GM12891 (cell line): ENCODE results near the gene FOXG1.
A peak's percentile ranks its signal among the peaks of the same experiment; 100 is the strongest.

Experiments used
- DNase-seq: peaks from one replicate; pipeline ENCODE4 v3.0.0; 2011; ENCODE audit warnings: low spot score; ENCODE audit not compliant: insufficient read length
- FAIRE-seq: peaks from 2 replicates; lab custom pipeline; 2011; peaks lifted over from hg19 to GRCh38; lab: Jason Lieb, UNC
- PAX5 ChIP-seq: IDR thresholded peaks from 2 replicates; pipeline ENCODE4 v1.6.1; 2011; ENCODE audit warnings: low read length, moderate library complexity, mild to moderate bottlenecking; ENCODE audit not compliant: insufficient read depth, severe bottlenecking
- POLR2A ChIP-seq: IDR thresholded peaks from 2 replicates; pipeline ENCODE4 v1.6.1; 2011; ENCODE audit warnings: low read depth, low read length, control low read depth
- POLR2AphosphoS5 ChIP-seq: IDR thresholded peaks from 2 replicates; pipeline ENCODE4 v1.6.1; 2011; ENCODE audit warnings: low read depth, low read length, control low read depth
- POU2F2 ChIP-seq: IDR thresholded peaks from 2 replicates; pipeline ENCODE4 v1.6.1; 2011; ENCODE audit warnings: low read depth, mild to moderate bottlenecking, control low read depth, low read length, moderate library complexity
- SPI1 ChIP-seq: IDR thresholded peaks from 2 replicates; pipeline ENCODE4 v1.6.1; 2011; ENCODE audit warnings: low read depth, low read length, control low read depth
- TAF1 ChIP-seq: IDR thresholded peaks from 2 replicates; pipeline ENCODE4 v1.6.1; 2011; ENCODE audit warnings: low read depth, low read length, control low read depth

The FOXG1 gene

DNA sequence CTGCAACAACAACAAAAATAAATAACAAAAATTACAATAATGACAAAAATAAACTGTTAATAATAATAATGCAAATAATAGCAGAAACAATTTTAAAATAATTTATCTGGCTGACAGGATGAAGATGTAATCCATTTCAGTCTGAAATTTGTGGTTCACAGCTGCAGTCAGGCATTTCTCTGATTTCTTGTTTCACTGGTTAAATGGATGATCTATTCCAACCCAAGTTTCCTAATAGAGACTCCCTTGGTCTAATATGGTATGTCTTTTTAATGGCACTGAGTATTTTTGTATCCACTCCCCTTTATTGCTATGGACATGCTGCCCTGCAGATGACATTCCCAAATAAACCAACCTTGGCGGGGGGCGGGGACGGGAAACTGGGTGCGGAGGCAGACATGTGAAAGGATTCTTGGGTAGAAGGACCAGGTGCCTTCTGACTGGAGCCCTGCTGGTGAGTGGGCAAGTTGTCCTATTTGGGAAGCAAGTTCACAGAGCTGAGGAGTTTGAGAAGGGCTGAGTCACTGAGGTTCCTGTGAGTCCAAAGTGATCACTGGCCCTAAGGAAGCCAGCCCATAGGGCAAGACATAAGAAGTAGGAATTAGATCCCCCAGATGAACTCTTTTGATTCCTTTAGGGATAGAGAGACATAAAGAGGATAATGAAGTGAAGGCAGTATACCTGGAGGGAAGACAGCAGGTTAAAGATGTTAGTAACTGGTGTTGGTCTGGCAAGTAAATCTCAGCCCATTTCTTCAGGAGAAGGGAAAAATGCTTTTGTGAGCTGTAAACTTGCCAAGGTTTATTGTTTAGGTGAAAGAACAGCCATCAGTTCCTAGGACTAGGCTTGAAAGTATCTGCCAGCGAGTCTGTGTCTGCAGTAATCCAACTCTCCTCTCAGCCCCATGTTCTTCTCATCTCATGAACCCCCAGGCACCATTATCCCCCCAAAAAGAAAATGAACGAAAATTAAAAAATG is 14.5 kb downstream of the FOXG1 start:
- no peak for TF ChIP-seq POU2F2
- no peak for TF ChIP-seq PAX5
- no peak for TF ChIP-seq TAF1
- no peak for TF ChIP-seq POLR2AphosphoS5
- TF ChIP-seq POLR2A, result no peak
- no peak for TF ChIP-seq SPI1
- FAIRE-seq (peak; percentile 64), DNase-seq (no peak)

DNA sequence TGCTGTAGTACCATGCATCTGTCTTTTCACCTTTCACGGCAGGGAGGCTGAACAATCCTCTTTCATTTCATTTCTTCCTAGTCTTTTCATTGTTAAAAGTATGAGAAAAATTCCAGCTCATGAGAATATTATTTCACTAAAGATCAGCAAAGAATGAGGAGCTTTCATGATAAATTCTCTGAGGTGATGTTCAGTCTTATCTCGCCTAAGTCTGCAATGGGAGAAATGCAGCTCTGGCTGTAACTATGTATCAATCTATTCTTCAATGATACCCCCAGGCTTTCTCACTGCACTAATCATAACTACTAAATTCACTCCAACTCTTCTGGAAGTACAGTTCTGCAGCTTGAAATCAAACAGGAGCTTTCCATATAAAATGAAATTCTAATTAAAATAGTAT is 15.7 kb downstream of the FOXG1 start:
- DNase-seq (no peak), FAIRE-seq (no peak)
- TF ChIP-seq TAF1 (no peak), POLR2AphosphoS5 (no peak), POLR2A (no peak), SPI1 (no peak)

DNA sequence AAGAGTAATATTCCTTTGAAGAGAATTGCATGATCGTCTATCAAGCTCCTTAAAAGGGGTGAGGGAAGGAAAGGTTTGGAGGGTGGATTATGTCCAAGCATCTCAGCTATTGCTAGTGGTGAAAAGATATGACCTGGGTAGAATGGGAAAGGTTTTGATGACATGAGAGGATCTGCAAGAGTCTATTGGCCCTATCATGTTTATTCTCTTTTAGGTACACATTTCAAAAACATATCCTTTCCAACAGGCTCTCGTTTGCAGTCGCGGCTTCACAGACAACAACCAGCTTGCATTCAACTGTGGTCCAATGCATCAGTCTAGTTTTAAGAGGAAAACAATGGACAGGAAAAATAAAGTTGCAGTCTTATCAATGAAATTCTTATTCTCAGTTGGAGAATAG is 17.1 kb downstream of the FOXG1 start:
- FAIRE-seq (no peak), DNase-seq (no peak)
- no peak for TF ChIP-seq POU2F2
- no peak for TF ChIP-seq SPI1
- no peak for TF ChIP-seq PAX5
- TF ChIP-seq POLR2A, result no peak
- TF ChIP-seq TAF1, result no peak
- no peak for TF ChIP-seq POLR2AphosphoS5

DNA sequence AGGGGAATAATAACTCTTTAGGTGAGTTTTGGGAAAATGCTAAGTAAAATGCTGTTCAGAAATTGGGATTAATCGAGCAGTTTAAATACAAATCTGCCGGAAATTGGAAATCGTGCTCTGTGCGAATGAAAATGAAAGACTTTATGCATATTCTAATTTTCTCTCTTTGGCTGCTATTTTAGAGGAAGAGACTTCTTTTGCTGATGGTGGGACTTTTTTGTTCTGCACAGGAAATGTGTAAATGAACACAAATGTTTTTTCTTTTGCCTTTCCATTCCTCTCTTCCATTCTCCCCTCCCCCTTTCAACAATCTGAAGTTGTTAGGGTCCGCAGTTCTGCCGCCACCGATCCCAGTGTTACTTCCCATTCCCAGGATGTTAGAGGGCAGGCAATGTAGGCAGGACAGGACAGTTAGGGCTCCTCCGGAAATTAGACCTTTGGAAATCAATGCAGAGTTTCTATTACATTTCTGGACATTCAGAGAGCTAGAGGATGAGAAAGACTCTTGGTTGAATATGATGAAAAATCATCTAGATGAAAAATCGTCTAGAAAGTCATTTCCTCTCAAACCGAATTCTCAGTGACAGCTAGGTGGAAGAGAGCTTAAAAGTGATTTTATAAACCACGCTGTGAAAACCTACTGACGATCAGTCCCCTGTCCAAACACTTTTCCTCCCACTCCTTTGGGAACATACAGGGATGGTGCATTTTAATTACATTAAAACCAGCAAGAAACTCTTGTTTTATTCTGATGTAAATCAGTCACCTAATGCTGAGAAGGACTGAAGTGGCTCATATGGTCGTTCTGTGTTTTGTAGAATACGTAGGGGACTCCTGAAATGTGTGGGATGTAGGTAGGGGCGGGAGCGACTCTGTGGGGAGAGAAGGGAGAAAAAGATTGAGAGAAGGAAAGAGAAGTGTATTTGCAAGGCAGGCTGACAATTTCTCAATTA is 17.8 kb downstream of the FOXG1 start:
- TF ChIP-seq TAF1, result no peak
- no peak for DNase-seq
- FAIRE-seq, result no peak

DNA sequence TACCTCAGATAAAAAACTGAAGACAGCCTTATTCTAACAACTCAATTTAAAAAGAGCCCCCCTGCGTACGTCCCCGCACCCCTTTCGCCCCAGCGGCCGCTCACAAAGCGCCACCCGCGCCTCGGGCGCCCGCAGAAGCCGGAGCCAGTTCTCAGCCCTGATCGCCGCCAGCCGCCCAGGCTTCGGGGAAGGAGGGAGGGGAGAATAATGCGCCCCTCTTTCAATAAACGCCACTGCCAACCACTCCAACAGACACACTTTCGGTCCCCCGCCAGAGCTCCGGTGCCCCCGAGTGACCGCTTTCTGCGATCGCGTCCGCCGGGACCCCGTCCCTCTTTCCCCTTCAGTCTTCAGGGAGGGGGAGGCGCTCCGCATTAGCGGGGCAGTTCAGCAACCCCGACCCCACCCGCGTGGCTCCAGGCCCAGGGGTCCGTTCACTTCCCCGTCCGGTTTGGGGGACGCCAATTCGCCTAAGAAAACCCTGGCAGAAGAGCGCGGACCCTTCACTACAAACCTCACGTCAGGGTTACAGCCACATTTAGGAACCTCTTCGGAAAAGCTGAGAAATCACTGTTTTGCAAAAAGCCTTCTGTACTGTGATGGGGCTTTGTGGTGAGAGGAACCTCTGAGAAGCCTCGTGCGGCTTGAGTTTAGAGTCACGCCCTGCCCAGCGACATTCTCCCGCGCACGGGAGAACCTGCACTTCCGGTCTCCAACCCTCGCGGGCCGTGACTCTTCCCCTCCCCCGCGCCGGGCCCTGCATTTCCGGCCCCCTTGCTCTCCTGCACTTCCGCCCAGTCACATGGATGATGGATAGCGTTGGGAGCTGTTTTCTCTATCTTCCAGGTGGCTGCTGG is 18.7 kb downstream of the FOXG1 start:
- TF ChIP-seq POLR2A (peak; percentile 77; the same call in 1 of the 2 replicates), POU2F2 (peak; percentile 8; the same call in 1 of the 2 replicates), TAF1 (peak; percentile 75; the same call in 1 of the 2 replicates), PAX5 (no peak), SPI1 (peak; percentile 75; the same call in 1 of the 2 replicates), POLR2AphosphoS5 (peak; percentile 62; the same call in 1 of the 2 replicates)
- DNase-seq, result peak; percentile 61

DNA sequence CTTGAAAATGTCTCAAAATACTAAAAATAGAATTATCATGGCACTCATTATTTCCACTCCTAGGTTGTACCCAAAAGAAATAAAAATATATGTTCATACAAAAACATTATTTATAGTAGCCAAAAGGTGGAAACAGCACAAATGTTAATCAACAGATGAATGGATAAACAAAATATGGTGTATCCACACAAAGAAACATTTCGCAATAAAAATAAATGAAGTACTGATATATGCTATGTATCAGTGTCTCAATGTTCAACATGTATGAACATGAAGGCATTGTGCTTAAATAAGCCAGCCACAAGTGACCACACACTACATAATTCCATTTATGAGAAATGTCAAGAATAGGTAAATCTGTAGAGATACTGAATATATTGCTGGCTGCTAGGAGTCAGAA is 40.9 kb downstream of the FOXG1 start:
- FAIRE-seq (no peak), DNase-seq (no peak)
- TF ChIP-seq POLR2A, result no peak

More for the DNA sequence above, 18.7 kb downstream of the FOXG1 start:
- peak; percentile 82 for FAIRE-seq

DNA sequence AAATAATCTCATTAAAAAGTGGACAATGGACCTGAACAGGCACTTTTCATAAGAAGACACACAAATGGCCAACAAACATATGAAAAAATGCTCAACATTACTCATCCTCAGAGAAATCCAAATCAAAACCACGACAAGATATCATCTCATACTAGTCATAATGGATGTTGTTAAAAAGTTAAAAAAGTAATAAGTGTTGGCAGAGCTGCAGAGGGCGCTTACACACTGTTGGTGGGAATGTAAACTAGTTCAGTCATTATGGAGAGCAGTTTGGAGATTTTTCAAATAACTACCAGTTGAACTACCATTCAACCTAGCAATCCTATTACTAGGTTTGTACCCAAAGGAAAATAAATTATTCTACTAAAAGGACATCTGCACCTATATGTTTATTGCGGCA is 47.2 kb downstream of the FOXG1 start:
- FAIRE-seq (no peak), DNase-seq (no peak)
- TF ChIP-seq SPI1, result no peak
- no peak for TF ChIP-seq POLR2AphosphoS5
- no peak for TF ChIP-seq POU2F2
